Upper lobe of left lung (tissue), 4 donors: Measurements from ENCODE around the gene MSANTD1.

Experiments used
- EP300 ChIP-seq, 4 donors: sonication (generic); formaldehyde crosslinking; IDR thresholded peaks; one replicate each; pipeline ENCODE4 v1.5.1; 2017; ENCODE audit warnings: antibody characterized with exemption in 4 of 4, control low read depth in 2 of 4
- POLR2A ChIP-seq, 4 donors: fragments of 450-650 bp; IDR thresholded peaks; one replicate each; pipeline ENCODE4 v1.5.1; 2016 to 2017; ENCODE audit warnings: antibody characterized with exemption in 4 of 4, mild to moderate bottlenecking in 2 of 4

DNA sequence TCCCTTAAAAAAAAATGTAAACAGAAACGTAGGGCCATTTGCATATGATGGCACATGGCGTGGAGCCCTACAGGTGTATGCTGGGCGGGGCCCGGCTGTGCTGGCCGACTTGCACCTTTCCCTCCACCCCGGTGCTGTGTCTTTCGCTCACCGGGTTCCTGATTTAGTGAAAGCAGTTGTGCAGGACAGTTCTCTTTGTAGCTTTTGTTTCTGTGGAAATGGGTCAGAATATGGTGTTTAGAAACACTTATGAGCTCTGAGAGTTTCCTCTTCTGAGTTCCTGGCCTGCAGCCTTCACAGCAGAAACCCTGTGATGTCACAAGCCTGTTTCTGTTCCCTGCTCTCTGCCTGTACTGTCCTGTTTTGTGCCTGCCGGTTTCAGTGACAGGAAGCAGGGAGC is 22.5 kb upstream of the MSANTD1 start:
- no peak for TF ChIP-seq EP300 (IDR thresholded peaks at IDR 0.05)
- no peak for TF ChIP-seq POLR2A (IDR thresholded peaks at IDR 0.05)
